ENCODE results near the gene ACTL6B. TPM values are rescaled to one million over a fixed set of nuclear protein-coding genes. Genes with fewer than 3 reads are reported as not detected.

ACTL6B gene
- total and polyA plus RNA-seq, 2 donors (not counting 3 experiments of a cell fraction or from before 2014, with no cell fraction given): not detected

DNA sequence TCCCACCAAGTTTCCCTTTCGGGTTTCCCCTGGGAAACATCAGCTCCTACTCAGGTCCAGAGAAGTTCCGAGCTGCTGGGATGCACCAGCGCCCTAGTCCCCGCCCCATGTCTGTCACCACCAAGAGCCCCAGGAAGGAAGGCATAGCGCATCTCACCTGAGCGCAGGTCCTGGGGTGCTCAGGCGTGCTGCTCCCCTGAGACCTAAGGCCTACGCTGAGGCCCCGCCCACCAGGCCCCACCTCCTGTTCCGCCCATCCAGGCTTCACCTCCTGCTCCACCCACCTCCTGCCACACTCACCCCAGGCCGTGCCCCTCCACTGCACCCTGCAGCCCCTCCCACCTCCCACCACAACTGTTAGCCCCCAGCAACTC, 13.7 kb downstream of the ACTL6B start:
- Histone ChIP-seq H3K27me3 (ENCODE audit: control insufficient read depth in 2 of 2, insufficient read depth in 2 of 2, low read length in 2 of 2) (no peaks in the 10 kb centered on the region), H3K4me3 (replicated peaks in 1 of 3; ENCODE audit: insufficient read depth in 1 of 3, low read depth in 1 of 3, low read length in 3 of 3) (no peak overlapping the region), H4K20me1 (replicated peaks; ENCODE audit: control insufficient read depth, extremely low read depth, insufficient read depth, low read length) (no peaks in the 10 kb centered on the region), H3K36me3 (ENCODE audit: control insufficient read depth in 2 of 2, extremely low read depth in 1 of 2, insufficient read depth in 2 of 2, low read length in 2 of 2) (no peaks in the 10 kb centered on the region), H3K4me1 (ENCODE audit: control insufficient read depth, extremely low read depth, insufficient read depth, low read length) (no peaks in the 10 kb centered on the region), H3K27ac (ENCODE audit: insufficient read depth, low read depth, low read length) (no peak overlapping the region), H3K9ac (replicated peaks; ENCODE audit: extremely low read depth, insufficient read depth, low read length) (no peak overlapping the region), H3K79me2 (ENCODE audit: control insufficient read depth, insufficient read depth, low read length) (no peaks in the 10 kb centered on the region), H3K9me1 (replicated peaks; ENCODE audit: control insufficient read depth, extremely low read depth, insufficient read depth, low read length) (no peaks in the 10 kb centered on the region), H2AFZ (ENCODE audit: low read depth, low read length) (no peak overlapping the region), H3K4me2 (ENCODE audit: insufficient read depth, low read length) (no peak overlapping the region), H3K9me3 (replicated peaks; ENCODE audit: control insufficient read depth, insufficient read depth, low read length) (no peaks in the 10 kb centered on the region)
- ChIA-PET CTCF (no interaction called here), POLR2A (no interaction called here)
- dilution Hi-C loops (cut with MboI; ENCODE audit: extremely low pct_ligation_motif_present, low sequenced_read_pairs): no loop called here
- TF ChIP-seq, protein P1, sequence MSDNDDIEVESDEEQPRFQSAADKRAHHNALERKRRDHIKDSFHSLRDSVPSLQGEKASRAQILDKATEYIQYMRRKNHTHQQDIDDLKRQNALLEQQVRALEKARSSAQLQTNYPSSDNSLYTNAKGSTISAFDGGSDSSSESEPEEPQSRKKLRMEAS (IDR thresholded peaks at IDR 0.05; ENCODE audit: insufficient read depth, insufficient read length): no peak
- TF ChIP-seq JUN (IDR thresholded peaks at IDR 0.05; ENCODE audit: borderline replicate concordance, insufficient read depth, insufficient read length, low read depth) (no peak), MYC (IDR thresholded peaks at IDR 0.05; ENCODE audit: low read depth, low read length) (no peak), EZH2 (IDR thresholded peaks at IDR 0.05; ENCODE audit: borderline replicate concordance, low read depth, low read length, severe bottlenecking) (no peak), FOS (IDR thresholded peaks at IDR 0.05; ENCODE audit: borderline replicate concordance, insufficient read depth, low read length) (no peak), POLR2A (IDR thresholded peaks at IDR 0.05; ENCODE audit: low read depth, low read length) (no peak), GATA2 (IDR thresholded peaks at IDR 0.05; ENCODE audit: insufficient read depth, insufficient read length, low read depth, low read length) (no peak), POLR2AphosphoS5 (IDR thresholded peaks at IDR 0.05; ENCODE audit: insufficient read depth, low read depth, low read length) (no peak)
- TF ChIP-seq, protein P2, sequence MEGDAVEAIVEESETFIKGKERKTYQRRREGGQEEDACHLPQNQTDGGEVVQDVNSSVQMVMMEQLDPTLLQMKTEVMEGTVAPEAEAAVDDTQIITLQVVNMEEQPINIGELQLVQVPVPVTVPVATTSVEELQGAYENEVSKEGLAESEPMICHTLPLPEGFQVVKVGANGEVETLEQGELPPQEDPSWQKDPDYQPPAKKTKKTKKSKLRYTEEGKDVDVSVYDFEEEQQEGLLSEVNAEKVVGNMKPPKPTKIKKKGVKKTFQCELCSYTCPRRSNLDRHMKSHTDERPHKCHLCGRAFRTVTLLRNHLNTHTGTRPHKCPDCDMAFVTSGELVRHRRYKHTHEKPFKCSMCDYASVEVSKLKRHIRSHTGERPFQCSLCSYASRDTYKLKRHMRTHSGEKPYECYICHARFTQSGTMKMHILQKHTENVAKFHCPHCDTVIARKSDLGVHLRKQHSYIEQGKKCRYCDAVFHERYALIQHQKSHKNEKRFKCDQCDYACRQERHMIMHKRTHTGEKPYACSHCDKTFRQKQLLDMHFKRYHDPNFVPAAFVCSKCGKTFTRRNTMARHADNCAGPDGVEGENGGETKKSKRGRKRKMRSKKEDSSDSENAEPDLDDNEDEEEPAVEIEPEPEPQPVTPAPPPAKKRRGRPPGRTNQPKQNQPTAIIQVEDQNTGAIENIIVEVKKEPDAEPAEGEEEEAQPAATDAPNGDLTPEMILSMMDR (IDR thresholded peaks at IDR 0.05; ENCODE audit: extremely low read depth in 1 of 2, insufficient read depth in 1 of 2, low read depth in 1 of 2, low read length in 2 of 2): no peak
- FAIRE-seq: no peak
- DNase-seq (ENCODE audit: low read depth, low spot score): no peak
- BruUV-seq (replicated peaks): no TSS peak
- intact Hi-C loops (cut with micrococcal nuclease): no loop called here
